HEK293T (cell line): Measurements from ENCODE around the gene ANOS1.

Experiments
- CTCF ChIA-PET: fragments of 350-600 bp; formaldehyde crosslinking; extraction: SDS; loops from one replicate; lab custom pipeline; 2021; ENCODE audit warnings: antibody characterized with exemption, inconsistent platforms; lab: Yijun Ruan, JAX
- POLR2A ChIA-PET: fragments of 350-600 bp; formaldehyde crosslinking; extraction: SDS; loops from one replicate; lab custom pipeline; 2020; ENCODE audit warnings: antibody characterized with exemption, inconsistent platforms; lab: Yijun Ruan, JAX
- DNase-seq: peaks from one replicate; pipeline ENCODE4 v3.0.0; 2012; ENCODE audit warnings: mixed read lengths; ENCODE audit errors: extremely low spot score
- ARNT ChIP-seq: fragments of 450-650 bp; IDR thresholded peaks from 2 replicates; pipeline ENCODE4 v1.6.1; 2017; ENCODE audit warnings: mild to moderate bottlenecking
- BHLHE40 ChIP-seq: fragments of 450-650 bp; IDR thresholded peaks from 2 replicates; pipeline ENCODE4 v1.6.1; 2016; ENCODE audit warnings: mild to moderate bottlenecking, moderate library complexity, borderline replicate concordance
- CTBP1 ChIP-seq: fragments of 450-650 bp; IDR thresholded peaks from 2 replicates; pipeline ENCODE4 v1.6.1; 2016; ENCODE audit warnings: borderline replicate concordance
- ELF4 ChIP-seq: fragments of 450-650 bp; IDR thresholded peaks from 2 replicates; pipeline ENCODE4 v1.6.1; 2017; ENCODE audit warnings: antibody characterized with exemption
- FOXA1 ChIP-seq: fragments of 450-650 bp; IDR thresholded peaks from 2 replicates; pipeline ENCODE4 v1.6.1; 2016; ENCODE audit warnings: mild to moderate bottlenecking
- FOXK2 ChIP-seq: fragments of 450-650 bp; IDR thresholded peaks from 2 replicates; pipeline ENCODE4 v1.6.1; 2016; ENCODE audit warnings: mild to moderate bottlenecking
- FOXM1 ChIP-seq: fragments of 450-650 bp; IDR thresholded peaks from 2 replicates; pipeline ENCODE4 v1.6.1; 2017; ENCODE audit warnings: mild to moderate bottlenecking, borderline replicate concordance
- HDGF ChIP-seq: fragments of 450-650 bp; IDR thresholded peaks from 2 replicates; pipeline ENCODE4 v1.6.1; 2017; ENCODE audit warnings: antibody characterized with exemption, borderline replicate concordance
- L3MBTL2 ChIP-seq: fragments of 450-650 bp; conservative IDR thresholded peaks from 2 replicates; pipeline ENCODE4 v1.6.1; 2016; ENCODE audit warnings: mild to moderate bottlenecking
- LEF1 ChIP-seq: fragments of 450-650 bp; IDR thresholded peaks from 2 replicates; pipeline ENCODE4 v1.6.1; 2017; ENCODE audit warnings: mild to moderate bottlenecking, borderline replicate concordance
- NFRKB ChIP-seq: fragments of 450-650 bp; IDR thresholded peaks from 2 replicates; pipeline ENCODE4 v1.6.1; 2016; ENCODE audit warnings: mild to moderate bottlenecking, moderate library complexity
- SP1 ChIP-seq: fragments of 450-650 bp; IDR thresholded peaks from 2 replicates; pipeline ENCODE4 v1.6.1; 2017
- SUZ12 ChIP-seq: fragments of 450-650 bp; IDR thresholded peaks from 2 replicates; pipeline ENCODE4 v1.6.1; 2016; ENCODE audit warnings: mild to moderate bottlenecking
- TARDBP ChIP-seq: fragments of 450-650 bp; IDR thresholded peaks from 2 replicates; pipeline ENCODE4 v1.6.1; 2016
- ZNF384 ChIP-seq: fragments of 450-650 bp; IDR thresholded peaks from 2 replicates; pipeline ENCODE4 v1.6.1; 2016
- TF ChIP-seq, protein P1 (sequence below): fragments of 450-650 bp; IDR thresholded peaks from 2 replicates; pipeline ENCODE4 v1.6.1; 2016

ANOS1 gene

DNA sequence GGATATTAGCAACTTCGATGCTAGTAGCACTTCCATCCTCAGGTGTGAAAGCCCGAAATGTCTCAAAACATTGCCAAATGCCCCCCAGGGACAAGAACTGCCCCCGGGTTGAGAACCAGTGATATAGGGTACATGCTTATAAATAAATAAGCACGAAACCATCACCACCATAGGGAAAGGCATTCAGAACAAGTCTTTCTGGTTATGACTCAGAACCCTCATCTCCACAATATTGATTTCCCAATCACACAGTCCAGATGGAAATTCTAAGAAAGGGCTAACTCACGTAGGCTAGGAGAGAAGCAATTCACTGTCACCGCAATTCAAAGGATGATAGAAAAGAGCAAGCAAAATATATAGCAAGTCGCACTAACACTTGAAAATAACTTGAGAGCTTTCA, 84.8 kb downstream of the ANOS1 start:
- no peak for DNase-seq
- ChIA-PET CTCF (no interaction called here), POLR2A (no interaction called here)
- no peak for TF ChIP-seq ZNF384
- TF ChIP-seq SP1, result no peak
- TF ChIP-seq BHLHE40, result no peak
- TF ChIP-seq NFRKB, result no peak
- no peak for TF ChIP-seq ELF4
- TF ChIP-seq CTBP1, result no peak
- no peak for TF ChIP-seq FOXM1
- no peak for TF ChIP-seq FOXA1
- no peak for TF ChIP-seq LEF1
- TF ChIP-seq, protein P1, sequence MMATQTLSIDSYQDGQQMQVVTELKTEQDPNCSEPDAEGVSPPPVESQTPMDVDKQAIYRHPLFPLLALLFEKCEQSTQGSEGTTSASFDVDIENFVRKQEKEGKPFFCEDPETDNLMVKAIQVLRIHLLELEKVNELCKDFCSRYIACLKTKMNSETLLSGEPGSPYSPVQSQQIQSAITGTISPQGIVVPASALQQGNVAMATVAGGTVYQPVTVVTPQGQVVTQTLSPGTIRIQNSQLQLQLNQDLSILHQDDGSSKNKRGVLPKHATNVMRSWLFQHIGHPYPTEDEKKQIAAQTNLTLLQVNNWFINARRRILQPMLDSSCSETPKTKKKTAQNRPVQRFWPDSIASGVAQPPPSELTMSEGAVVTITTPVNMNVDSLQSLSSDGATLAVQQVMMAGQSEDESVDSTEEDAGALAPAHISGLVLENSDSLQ, result no peak
- TF ChIP-seq SUZ12, result no peak
- TF ChIP-seq HDGF, result no peak
- no peak for TF ChIP-seq FOXK2
- TF ChIP-seq TARDBP, result no peak
- TF ChIP-seq ARNT, result no peak

DNA sequence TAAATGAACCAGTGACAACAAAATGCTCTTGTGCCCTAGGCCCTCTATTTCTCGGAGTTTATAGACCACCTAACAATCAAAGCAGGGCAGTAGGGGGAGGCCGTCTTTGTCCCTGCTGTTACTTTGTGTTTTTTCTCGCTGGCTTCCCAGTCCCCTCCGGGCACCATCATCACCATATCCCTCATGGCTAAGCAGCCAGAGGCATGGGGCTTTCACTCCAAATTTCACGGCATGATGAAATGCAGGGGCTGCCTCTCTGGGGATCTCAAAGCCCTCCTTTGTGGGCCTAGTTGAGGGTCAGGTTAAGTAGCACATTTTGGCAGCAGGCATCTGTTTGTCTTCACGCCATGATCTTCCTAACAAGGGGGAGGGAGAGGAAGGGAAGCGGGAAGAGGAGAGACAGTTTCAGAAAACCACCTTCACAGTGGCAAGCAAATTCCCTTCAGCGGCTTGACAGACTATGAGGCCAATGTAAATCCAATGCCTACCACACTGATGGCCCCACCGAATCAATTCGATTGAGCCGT, 91.9 kb downstream of the ANOS1 start:
- CTCF ChIA-PET, result no interaction called here

DNA sequence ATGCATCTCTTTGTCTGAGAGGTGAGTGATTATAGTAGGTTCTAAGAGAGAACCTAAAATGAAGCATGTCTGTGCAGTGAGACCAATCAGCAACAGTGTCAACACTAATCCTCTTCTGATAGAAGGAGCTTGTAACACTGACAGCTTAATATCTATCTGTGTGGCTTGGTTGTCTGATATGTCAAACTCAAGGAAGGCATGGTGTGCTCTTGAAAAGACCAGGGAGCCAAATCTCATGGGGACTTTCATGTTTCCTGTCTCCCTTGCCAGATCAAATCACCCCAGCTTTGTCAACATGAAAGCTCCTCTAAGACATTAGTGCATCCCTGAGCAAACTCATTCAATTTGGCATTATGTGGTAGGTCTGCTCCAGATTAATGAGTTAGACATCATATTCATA, 95.4 kb downstream of the ANOS1 start:
- POLR2A ChIA-PET, result no interaction called here
- TF ChIP-seq HDGF (no peak), FOXK2 (no peak), FOXM1 (no peak), NFRKB (no peak), ARNT (no peak), CTBP1 (no peak), SUZ12 (no peak), TARDBP (no peak)
- TF ChIP-seq, protein P1, result no peak
- no peak for DNase-seq
- CTCF ChIA-PET, result no interaction called here

More for the DNA sequence above, 91.9 kb downstream of the ANOS1 start:
- TF ChIP-seq ARNT (no peak), BHLHE40 (no peak), HDGF (no peak), LEF1 (no peak), NFRKB (no peak), FOXM1 (no peak), CTBP1 (no peak)
- POLR2A ChIA-PET, result no interaction called here
- no peak for DNase-seq

DNA sequence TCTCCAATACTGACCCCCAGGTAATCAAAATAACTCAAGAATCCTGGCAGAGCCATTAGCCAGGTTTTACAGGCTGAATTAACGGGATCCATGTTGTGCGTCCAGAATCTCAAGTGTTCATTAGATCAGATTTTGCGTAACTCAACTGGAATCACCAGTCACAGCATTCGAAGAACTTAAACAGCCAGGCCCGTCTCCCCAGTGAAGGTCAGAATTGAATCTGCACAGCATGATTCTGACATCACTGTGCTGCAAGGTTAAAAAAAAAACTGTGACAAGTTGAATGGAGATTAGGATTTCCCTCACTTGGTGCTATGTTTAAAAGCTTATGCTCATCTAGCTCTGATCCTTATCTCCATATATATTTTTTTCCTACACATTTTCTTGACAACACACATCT, 96.1 kb downstream of the ANOS1 start:
- no peak for TF ChIP-seq LEF1
- TF ChIP-seq FOXK2, result no peak
- TF ChIP-seq CTBP1, result no peak
- TF ChIP-seq FOXA1, result no peak
- TF ChIP-seq ZNF384, result no peak
- no peak for TF ChIP-seq SUZ12
- TF ChIP-seq, protein P1, result no peak
- no peak for TF ChIP-seq ARNT
- no peak for TF ChIP-seq TARDBP
- no peak for TF ChIP-seq SP1
- TF ChIP-seq HDGF, result no peak
- no peak for TF ChIP-seq NFRKB
- no peak for TF ChIP-seq L3MBTL2
- no peak for TF ChIP-seq BHLHE40
- TF ChIP-seq ELF4, result no peak
- TF ChIP-seq FOXM1, result no peak
- no peak for DNase-seq
- POLR2A ChIA-PET, result no interaction called here
- CTCF ChIA-PET, result no interaction called here

DNA sequence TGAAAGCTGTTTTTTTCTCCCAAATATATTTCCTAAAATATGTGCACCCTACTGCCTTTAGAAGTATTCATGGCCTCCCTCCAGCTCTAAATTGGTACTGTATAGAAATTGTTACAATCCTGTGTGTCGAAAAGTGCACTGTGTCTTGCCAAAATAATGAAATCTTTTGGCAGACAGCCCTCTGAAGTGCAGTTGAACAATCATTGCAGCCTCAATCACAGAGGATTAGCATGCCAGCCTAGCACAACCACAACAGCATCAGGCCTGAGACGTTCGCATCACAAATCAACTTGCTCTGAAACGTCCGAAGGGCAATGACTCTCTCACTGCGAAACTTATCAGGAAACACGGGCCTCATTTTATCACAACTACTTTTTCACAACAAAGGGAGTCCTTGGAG, 99.0 kb downstream of the ANOS1 start:
- no peak for DNase-seq
- CTCF ChIA-PET, result no interaction called here
- TF ChIP-seq ARNT (no peak), HDGF (no peak), SP1 (no peak), TARDBP (no peak), FOXA1 (no peak), SUZ12 (no peak), ZNF384 (no peak), L3MBTL2 (no peak), LEF1 (no peak), NFRKB (no peak)
- TF ChIP-seq, protein P1, result no peak
- POLR2A ChIA-PET, result no interaction called here

DNA sequence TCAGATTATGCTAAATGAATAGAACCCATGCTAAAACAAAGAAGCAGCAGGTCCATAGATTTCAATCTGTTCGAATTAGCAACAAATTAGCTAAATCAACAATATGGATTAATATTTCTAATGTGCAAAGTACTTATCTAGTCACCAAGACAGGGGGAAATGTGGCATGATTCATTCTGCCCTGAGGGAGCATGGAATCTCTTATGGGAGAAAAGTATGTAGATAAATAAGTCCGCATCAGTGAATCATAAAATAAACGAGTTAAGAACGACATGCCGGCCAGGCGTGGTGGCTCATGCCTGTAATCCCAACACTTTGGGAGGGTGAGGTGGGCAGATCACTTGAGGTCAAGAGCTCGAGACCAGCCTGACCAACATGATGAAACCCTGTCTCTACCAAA, 102.1 kb downstream of the ANOS1 start:
- no peak for DNase-seq
- TF ChIP-seq SUZ12, result no peak
- no peak for TF ChIP-seq ELF4
- TF ChIP-seq, protein P1, result no peak
- TF ChIP-seq L3MBTL2, result no peak
- TF ChIP-seq FOXK2, result no peak
- no peak for TF ChIP-seq FOXM1
- TF ChIP-seq NFRKB, result no peak
- TF ChIP-seq TARDBP, result no peak
- TF ChIP-seq FOXA1, result no peak
- no peak for TF ChIP-seq BHLHE40
- TF ChIP-seq ARNT, result no peak
- TF ChIP-seq SP1, result no peak
- no peak for TF ChIP-seq CTBP1
- no peak for TF ChIP-seq LEF1
- TF ChIP-seq HDGF, result no peak
- no peak for TF ChIP-seq ZNF384
- POLR2A ChIA-PET, result no interaction called here
- CTCF ChIA-PET, result no interaction called here
